SJSA1 (cell line): ENCODE measurements around the gene GABBR2. TPM values are rescaled to one million over a fixed set of nuclear protein-coding genes. Genes with fewer than 3 reads are reported as not detected.

Source experiments
- DNase-seq, 2 experiments: peaks; one replicate each; pipeline ENCODE4 v3.0.0-alpha.2; 2015 to 2020; ENCODE audit warnings: low spot score in 2 of 2, low read depth in 1 of 2
- H3K27ac ChIP-seq: fragments of 250-450 bp; sonication (Bioruptor Pico); 2 replicates; pipeline ENCODE4 v1.5.1; 2020; ENCODE audit warnings: mild to moderate bottlenecking, moderate library complexity
- H3K27me3 ChIP-seq: fragments of 250-450 bp; sonication (Bioruptor Pico); replicated peaks from 2 replicates; pipeline ENCODE4 v1.5.1; 2020; ENCODE audit warnings: mild to moderate bottlenecking, moderate library complexity
- H3K36me3 ChIP-seq: fragments of 250-450 bp; sonication (Bioruptor Pico); 2 replicates; pipeline ENCODE4 v1.5.1; 2020; ENCODE audit warnings: mild to moderate bottlenecking
- H3K4me1 ChIP-seq: fragments of 250-450 bp; sonication (Bioruptor Pico); replicated peaks from 2 replicates; pipeline ENCODE4 v1.6.1; 2021; ENCODE audit warnings: mild to moderate bottlenecking
- H3K4me3 ChIP-seq: fragments of 250-450 bp; sonication (Bioruptor Pico); 2 replicates; pipeline ENCODE4 v1.5.1; 2020; ENCODE audit warnings: mild to moderate bottlenecking
- H3K9me3 ChIP-seq: fragments of 250-450 bp; sonication (Bioruptor Pico); replicated peaks from 2 replicates; pipeline ENCODE4 v1.5.1; 2020; ENCODE audit warnings: mild to moderate bottlenecking
- total RNA-seq: library from RNA; depleted of rRNA; stranded (reverse); fragments of >200 nt; shearing (Covaris generic); gene quantifications from 2 replicates; pipeline ENCODE4 v1.2.3, GENCODE V29; 2014

GABBR2 gene
- total RNA-seq, 1 experiment from 2014 or later = not detected

DNA sequence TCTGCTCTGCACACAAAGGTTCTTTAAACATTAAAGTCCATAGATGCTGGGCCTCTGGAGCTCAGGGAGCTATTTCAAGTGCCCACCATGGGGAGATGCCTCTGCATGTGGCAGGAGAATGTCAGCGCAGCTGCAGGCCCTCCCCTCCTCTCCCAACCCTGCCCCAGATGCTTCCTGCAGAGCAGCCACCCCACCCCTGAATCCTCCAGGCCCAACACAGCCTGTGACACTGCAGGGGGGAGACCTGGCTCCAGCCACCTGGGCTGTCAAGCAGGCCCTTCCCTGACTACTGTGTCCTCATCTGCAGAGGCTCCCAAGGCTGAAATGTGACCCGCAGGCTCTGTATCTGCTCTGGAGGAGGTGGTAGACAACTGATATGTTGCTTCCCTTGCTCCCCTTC, 213.9 kb downstream of the GABBR2 start:
- Histone ChIP-seq H3K4me1 (peaks cover 12% of the 10 kb centered on the region), H3K36me3 (no peaks in the 10 kb centered on the region), H3K27me3 (no peaks in the 10 kb centered on the region), H3K27ac (no peak overlapping the region), H3K4me3 (no peak overlapping the region), H3K9me3 (no peaks in the 10 kb centered on the region)
- DNase-seq = no peak

DNA sequence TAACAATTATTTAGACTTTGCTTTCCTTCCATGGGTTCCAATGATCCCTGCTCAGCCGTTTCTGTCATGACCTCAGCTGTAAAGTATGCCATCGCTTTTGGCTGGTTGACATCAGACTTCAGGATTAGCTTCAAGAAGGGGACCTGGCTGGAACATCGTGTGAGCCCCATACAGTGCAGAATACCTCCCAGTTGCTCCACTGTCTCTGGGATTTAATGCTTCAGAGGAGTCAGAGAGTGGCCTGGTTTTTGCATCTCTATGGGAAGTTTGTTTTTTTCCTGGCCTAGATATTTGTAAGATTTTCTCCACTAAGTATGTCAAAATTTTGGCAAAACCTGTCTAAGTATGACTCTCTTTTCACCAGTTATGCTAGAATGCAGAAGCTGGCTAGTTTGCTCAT, 216.9 kb downstream of the GABBR2 start:
- H3K9me3 ChIP-seq = no peaks in the 10 kb centered on the region
- no peak overlapping the region for H3K27ac ChIP-seq
- H3K36me3 ChIP-seq = no peaks in the 10 kb centered on the region
- peaks cover 28% of the 10 kb centered on the region for H3K4me1 ChIP-seq
- no peak overlapping the region for H3K4me3 ChIP-seq
- no peaks in the 10 kb centered on the region for H3K27me3 ChIP-seq
- DNase-seq = peak; percentile 31 to 47

DNA sequence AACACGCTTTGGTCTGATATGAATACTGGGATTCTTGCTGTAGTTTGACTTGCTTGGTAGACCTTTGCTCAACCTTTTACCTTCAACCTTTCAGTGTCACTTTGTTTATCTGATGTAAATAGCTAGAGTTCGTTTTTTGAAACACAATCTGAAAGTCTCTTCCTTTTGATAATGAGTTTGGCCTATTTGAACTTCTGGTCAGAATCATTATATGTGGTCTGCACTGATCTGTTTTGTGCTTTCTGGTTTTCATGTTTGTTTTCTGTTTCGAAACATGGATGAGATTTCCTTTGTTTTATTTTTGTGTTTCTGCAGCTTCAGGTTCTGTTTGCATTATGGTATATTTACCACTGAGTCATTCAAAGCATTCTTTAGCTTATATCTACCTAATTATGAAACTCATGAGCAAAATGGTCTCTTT, 217.5 kb downstream of the GABBR2 start:
- no peak for DNase-seq
- no peak overlapping the region for H3K4me3 ChIP-seq
- no peaks in the 10 kb centered on the region for H3K27me3 ChIP-seq
- no peaks in the 10 kb centered on the region for H3K9me3 ChIP-seq
- no peaks in the 10 kb centered on the region for H3K36me3 ChIP-seq
- peaks cover 28% of the 10 kb centered on the region for H3K4me1 ChIP-seq
- H3K27ac ChIP-seq = no peak overlapping the region

DNA sequence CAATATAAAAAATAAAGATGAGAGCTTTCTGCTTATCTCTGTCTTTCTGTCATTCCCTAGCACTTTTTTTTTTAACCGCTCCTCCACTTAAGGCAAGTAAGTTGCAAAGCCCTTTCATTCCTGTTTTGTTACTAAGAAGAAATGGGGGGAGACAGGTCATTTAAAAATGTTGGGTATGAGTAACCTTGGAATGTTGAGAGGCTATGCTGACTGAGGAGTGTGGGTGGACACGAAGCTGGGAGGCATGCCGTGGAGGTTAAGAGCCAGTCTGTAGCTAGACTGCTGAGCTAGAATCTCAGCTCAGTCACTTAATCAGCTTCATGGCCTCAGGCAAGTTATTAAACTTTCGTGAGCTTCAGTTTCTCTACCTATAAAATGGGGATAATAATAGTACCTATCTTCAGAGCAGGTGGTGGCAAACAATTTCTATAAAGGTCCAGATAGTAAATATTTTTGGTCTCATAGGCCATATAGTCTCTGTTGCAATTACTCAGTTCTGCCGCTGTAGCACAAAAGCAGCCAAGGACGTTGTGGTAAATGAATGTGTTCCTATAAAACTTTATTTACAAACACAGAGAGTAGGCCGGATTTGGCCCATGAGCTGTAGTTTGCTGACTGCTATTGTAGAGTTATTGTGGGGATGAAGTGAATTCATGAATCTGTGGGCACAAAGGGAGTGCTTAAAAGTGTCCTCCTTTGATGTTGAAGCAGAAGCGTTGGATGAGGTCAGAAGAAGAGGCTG, 220.0 kb downstream of the GABBR2 start:
- peaks cover 28% of the 10 kb centered on the region for H3K4me1 ChIP-seq
- H3K36me3 ChIP-seq = no peaks in the 10 kb centered on the region
- no peak overlapping the region for H3K4me3 ChIP-seq
- no peaks in the 10 kb centered on the region for H3K9me3 ChIP-seq
- DNase-seq = peak; percentile 83 to 85
- H3K27ac ChIP-seq = peak overlapping the region; percentile 77
- no peaks in the 10 kb centered on the region for H3K27me3 ChIP-seq

DNA sequence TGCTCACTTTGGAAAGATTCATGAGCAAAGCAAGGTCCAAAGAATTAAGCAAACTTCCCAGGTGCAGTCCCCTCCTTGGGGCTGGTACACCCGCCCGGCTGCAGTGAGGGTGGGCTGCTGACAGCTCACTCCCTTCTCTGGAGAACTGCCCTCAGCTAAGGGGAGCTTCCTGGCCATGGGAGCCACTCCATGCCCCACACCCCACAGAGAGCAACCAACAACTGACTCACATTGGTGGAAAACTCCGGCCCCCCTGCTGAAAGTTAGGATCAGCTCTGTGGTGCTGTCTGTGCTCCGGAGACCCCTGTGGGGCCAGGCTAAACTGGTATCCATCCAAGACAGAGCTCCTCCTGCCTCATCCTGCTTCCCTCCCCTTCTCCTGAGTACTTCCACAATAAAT, 223.0 kb downstream of the GABBR2 start:
- DNase-seq = no peak
- Histone ChIP-seq H3K4me3 (no peak overlapping the region), H3K27ac (no peak overlapping the region), H3K36me3 (no peaks in the 10 kb centered on the region), H3K27me3 (no peaks in the 10 kb centered on the region), H3K4me1 (peaks cover 22% of the 10 kb centered on the region), H3K9me3 (no peaks in the 10 kb centered on the region)

DNA sequence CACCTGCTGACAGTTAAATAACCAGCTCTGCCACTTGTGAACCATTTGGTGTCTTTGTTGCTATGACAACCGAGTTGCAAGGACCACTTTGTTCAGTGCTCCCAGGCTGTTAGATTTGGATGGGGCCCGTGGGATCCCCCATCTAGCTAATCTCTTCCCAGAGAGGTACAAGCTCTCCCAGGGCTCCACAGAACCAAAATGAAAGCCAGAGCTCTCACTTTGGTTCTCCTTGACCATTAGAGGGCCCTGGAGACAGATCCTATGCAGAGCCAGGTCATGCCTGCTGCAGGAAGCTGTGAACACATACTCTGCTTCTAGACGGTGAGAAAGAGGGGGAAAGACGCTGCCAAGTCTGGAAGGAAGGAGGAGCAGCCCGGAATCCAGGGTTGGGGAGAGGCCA, 224.6 kb downstream of the GABBR2 start:
- H3K27ac ChIP-seq = no peak overlapping the region
- H3K4me1 ChIP-seq = peaks cover 20% of the 10 kb centered on the region

DNA sequence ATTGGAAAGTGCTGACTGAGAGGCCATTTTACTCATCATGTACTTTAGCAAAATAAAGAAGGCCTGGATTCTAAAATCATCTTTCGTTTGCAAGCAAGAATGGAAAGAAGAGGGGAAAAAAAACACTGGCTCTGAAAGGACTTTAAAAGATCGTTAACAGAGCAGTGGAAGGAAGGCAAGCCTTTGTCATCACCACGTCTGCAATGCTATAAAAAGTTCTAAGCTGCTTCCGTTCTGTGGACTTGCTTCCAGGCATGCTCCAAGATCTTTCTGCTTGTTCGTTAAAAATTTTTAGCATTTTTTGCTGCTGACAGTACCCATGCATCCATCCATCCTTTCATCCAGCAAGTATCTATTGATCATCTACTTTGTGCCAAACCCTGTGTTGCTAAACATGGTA, 226.5 kb downstream of the GABBR2 start:
- Histone ChIP-seq H3K27ac (no peak overlapping the region), H3K27me3 (no peaks in the 10 kb centered on the region), H3K4me1 (peaks cover 6% of the 10 kb centered on the region; the same call in 1 of the 2 replicates), H3K4me3 (no peak overlapping the region), H3K36me3 (no peaks in the 10 kb centered on the region), H3K9me3 (no peaks in the 10 kb centered on the region)
- no peak for DNase-seq

More for the DNA sequence above, 224.6 kb downstream of the GABBR2 start:
- Histone ChIP-seq H3K36me3 (no peaks in the 10 kb centered on the region), H3K9me3 (no peaks in the 10 kb centered on the region), H3K4me3 (no peak overlapping the region), H3K27me3 (no peaks in the 10 kb centered on the region)
- DNase-seq = no peak

DNA sequence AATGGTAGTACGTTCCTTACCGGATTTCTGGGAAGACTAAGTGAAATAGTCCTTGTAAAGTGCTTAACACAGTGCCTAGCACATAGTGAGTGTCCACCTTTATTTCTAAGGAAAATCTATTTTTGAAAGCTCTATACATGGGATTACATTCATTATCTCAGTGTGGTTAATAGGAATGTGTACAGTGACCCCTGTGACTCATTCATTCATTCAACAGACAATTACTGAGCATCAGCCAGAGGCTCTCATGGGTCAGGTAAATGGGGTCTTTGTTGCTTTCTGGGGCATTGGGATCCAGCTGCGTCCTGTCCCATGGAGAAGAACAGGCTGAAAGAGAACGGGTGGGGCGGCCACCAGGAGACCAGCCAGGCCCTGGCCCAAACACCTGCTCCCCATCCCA, 227.1 kb downstream of the GABBR2 start:
- no peak overlapping the region for H3K27ac ChIP-seq
- no peaks in the 10 kb centered on the region for H3K9me3 ChIP-seq
- no peak overlapping the region for H3K4me3 ChIP-seq
- DNase-seq = no peak
- peaks cover 6% of the 10 kb centered on the region; the same call in 1 of the 2 replicates for H3K4me1 ChIP-seq
- H3K27me3 ChIP-seq = no peaks in the 10 kb centered on the region
- H3K36me3 ChIP-seq = no peaks in the 10 kb centered on the region

DNA sequence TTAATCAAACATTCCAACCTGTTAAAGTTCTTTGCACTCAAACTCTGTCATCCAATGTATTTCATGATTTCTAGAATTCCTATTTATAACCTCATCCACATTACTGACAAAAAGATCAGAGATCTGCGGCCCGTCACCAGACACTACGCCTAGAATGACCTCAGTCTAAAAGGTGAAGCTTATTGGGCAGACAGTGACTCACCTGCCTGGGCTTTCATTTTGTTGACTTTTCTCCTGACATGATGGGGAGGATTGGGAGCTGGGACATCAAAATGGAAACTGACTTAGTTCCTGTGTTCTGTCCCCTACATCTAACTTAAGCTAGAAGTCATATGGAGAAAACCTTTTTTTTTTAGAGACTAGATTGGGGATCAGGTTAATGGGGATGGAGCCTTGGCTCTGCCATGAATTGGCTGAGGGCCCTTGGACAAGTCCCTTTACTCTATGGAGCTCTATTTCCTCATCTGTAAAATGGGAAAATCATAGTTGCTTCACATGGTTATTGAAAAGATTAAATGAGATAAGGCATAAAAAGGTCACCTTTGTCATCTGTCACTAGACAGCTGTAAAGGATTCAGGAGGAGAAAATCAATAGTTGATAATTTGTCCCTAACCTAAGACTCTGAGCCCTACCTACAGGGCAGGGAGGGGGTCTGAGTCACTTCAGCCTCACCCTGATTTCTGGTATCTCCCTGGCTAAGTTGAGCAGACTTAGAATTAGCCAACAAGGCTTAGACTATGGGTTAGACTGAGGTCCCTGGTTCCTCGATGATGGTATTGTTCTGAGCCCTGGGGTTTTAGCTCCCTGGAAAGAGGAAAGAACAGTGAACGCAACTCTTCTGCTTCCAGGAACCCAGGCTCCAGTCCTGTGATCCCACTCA, 228.5 kb downstream of the GABBR2 start:
- no peak for DNase-seq
- Histone ChIP-seq H3K27me3 (no peaks in the 10 kb centered on the region), H3K9me3 (no peaks in the 10 kb centered on the region), H3K27ac (no peak overlapping the region), H3K4me1 (peaks cover 6% of the 10 kb centered on the region; the same call in 1 of the 2 replicates), H3K4me3 (no peak overlapping the region), H3K36me3 (no peaks in the 10 kb centered on the region)

DNA sequence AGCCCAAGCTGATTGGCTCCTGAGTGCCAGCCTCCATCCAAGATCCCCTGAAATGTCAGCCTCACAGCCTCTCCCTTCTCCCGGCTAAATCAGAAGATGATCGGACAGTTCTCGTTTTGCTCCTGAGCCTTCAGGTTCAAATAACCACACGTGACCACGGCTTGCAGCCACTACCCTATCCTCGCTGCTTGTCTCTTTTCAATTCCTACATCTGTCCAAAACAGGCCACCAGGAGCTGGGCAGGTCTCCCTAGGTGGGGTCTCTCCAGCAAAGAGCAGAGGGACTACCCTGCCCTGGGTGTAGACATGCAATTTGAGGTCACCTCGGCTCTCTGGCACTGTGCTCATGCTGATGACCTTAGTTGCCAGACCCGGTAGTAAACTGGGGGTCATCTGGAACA, 229.3 kb downstream of the GABBR2 start:
- DNase-seq = peak in 1 of 2 experiments; percentile 24
- H3K27me3 ChIP-seq = no peaks in the 10 kb centered on the region
- no peak overlapping the region for H3K4me3 ChIP-seq
- no peak overlapping the region for H3K27ac ChIP-seq
- no peaks in the 10 kb centered on the region for H3K9me3 ChIP-seq
- no peaks in the 10 kb centered on the region for H3K36me3 ChIP-seq
- peaks cover 6% of the 10 kb centered on the region; the same call in 1 of the 2 replicates for H3K4me1 ChIP-seq

DNA sequence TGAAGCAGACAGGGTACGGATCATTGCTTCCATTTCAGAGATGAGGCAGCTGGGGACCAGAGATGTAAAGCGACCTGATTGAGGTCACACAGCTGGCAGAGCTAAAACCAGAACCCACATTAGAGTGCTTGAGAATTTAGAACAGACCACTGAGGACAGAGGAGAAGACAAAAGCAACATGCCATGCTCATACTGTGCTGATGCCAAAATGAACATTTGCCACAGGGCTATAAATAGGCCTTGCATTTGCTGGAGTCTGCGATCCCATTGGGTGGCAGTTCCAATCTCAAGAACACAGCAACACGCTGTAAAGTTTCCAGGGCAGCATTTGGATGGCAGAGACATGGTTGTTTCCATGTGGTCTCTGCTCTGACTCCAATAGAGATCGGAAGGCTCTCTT, 230.9 kb downstream of the GABBR2 start:
- Histone ChIP-seq H3K36me3 (no peaks in the 10 kb centered on the region), H3K27me3 (no peaks in the 10 kb centered on the region), H3K27ac (no peak overlapping the region), H3K4me3 (no peak overlapping the region), H3K9me3 (no peaks in the 10 kb centered on the region), H3K4me1 (peaks cover 6% of the 10 kb centered on the region; the same call in 1 of the 2 replicates)
- no peak for DNase-seq

DNA sequence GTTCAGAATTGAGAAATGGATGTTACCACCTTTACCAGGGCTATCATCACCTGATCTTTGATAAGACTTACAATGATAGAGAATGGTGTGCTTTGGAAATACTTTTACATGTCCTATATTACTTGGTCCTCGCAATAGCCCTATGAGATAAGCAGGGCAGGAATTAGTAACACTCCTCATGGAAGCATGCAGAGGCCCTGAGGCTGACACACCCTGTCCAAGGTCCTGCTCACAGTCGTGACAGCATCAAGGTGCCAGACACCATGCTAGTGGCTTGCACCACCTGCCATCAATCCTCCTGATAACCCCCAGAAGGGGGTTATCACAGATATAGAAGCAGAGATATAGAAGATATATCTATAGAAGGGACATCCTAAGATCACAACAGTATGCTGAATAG, 236.5 kb downstream of the GABBR2 start:
- Histone ChIP-seq H3K9me3 (no peaks in the 10 kb centered on the region), H3K36me3 (no peaks in the 10 kb centered on the region)
- no peak for DNase-seq

DNA sequence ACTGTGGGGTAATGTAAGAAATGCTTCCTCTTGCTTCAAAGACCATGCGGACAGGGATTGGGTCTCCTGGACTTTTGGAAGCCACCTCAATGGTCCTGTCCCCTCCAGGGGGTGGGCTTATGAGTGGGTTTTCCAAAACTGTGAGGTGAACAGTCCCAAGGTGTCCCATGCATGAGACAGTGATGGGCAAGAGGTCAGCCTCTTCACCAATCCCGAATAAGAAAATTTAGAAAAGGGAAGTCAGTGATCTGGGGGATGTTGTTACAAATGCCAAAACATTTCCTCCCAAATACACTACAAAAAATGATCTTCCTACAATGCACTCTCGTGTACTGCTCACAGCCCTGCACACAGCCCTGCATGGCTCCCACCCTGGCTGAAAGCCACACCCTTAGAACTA, 237.6 kb downstream of the GABBR2 start:
- H3K4me3 ChIP-seq = no peak overlapping the region
- no peaks in the 10 kb centered on the region for H3K27me3 ChIP-seq
- no peaks in the 10 kb centered on the region for H3K9me3 ChIP-seq
- no peak for DNase-seq
- H3K36me3 ChIP-seq = no peaks in the 10 kb centered on the region
- H3K27ac ChIP-seq = no peak overlapping the region
- H3K4me1 ChIP-seq = no peaks in the 10 kb centered on the region

More for the DNA sequence above, 236.5 kb downstream of the GABBR2 start:
- Histone ChIP-seq H3K4me1 (no peaks in the 10 kb centered on the region), H3K27ac (no peak overlapping the region), H3K27me3 (no peaks in the 10 kb centered on the region), H3K4me3 (no peak overlapping the region)
